PFSK-1 (cell line): ENCODE measurements around the gene HNF1A.

Experiments used
- FOXP2 ChIP-seq: optimal IDR thresholded peaks from 2 replicates; pipeline ENCODE3; 2011; ENCODE audit warnings: borderline replicate concordance, control low read depth, inconsistent platforms; ENCODE audit not compliant: insufficient read depth; ENCODE audit errors: extremely low read length, extremely low read depth
- POLR2AphosphoS5 ChIP-seq: IDR thresholded peaks from 2 replicates; pipeline ENCODE4 v1.6.1; 2012; ENCODE audit warnings: low read depth, mild to moderate bottlenecking, control low read depth, low read length, moderate library complexity

GRCh38 chr12:121030576-121031212 is 52.4 kb downstream of the HNF1A start:
- TF ChIP-seq POLR2AphosphoS5, result no peak
- no peak for TF ChIP-seq FOXP2
